ENCODE results near the gene MEST.
"Not testable (repeated sequence)": the region's sequence is repeated elsewhere in the genome, so short reads cannot be mapped to it uniquely, and the experiment has no call there.

The MEST gene

DNA sequence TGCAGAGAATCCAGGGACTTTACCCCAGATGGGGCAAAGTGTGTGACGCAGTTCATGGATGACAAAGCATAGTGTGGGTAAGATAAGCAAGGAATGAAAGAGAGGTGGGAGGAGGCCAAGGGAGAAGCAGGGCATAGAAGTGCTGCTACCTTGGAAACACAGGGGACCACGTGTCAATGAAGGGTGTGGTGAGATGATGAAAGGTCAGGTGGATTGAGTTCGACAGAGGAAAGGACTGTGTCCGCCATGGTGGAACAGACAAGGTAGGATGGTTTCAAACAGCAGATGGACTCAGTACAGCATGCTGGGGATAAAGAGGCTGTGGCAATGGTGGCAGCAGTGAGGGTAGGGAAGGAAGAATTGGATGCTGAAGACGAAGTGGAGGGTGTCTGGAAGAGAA is 32.7 kb downstream of the MEST start:
- DNase-seq (ENCODE audit: low read depth) = no peak

DNA sequence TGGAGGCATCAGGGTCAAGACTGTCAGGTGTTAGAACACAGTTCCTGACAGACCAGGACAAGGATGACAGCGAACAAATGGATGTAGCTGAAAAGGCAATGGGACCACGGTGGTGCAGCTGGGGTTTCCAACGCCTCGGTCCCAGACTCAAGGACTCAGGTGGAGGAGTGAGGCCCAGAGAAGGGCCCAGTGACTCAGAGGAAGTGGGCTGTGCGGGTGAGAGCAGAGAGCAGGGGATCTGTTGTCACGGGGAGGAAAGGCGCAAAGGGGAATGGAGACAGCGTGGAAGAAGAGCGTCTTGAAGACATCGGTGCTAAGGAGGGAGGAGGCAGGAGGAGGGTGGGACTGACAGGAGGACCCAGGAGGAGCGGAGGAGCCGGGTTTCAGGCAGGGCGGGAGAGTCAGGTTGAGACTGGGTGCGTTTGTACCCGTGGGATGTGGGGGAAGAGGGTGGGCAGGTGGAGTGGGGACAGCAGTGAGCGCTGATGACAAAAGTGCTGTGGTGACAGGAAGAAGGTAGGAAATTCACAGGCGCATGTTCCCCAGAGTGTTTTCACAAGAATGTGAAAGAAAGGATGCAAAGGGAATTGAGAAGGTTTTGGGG is 36.0 kb downstream of the MEST start:
- DNase-seq (ENCODE audit: low read depth) = not testable (repeated sequence)

GRCh38 chr7:130529417-130529816 is 37.5 kb downstream of the MEST start:
- DNase-seq (ENCODE audit: low read depth) = no peak

- not testable (repeated sequence) for DNase-seq (ENCODE audit: low read depth)
Observed at GRCh38 chr7:130537894-130538293, 46.0 kb downstream of the MEST start.

DNA sequence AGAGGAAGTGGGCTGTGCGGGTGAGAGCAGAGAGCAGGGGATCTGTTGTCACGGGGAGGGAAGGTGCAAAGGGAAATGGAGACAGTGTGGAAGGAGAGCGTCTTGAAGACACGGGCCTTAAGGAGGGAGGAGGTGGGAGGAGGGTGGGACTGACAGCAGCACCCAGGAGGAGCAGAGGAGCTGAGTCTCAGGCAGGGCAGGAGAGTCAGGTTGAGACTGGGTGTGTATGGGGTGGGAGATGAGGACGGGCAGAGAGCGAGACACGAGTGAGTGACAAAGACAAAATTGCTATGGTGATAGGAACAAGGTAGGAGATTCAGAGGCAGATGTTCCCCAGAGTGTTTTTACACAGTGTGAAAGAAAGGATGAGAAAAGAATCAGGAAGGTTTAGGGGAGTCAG is 49.4 kb downstream of the MEST start:
- DNase-seq (ENCODE audit: low read depth) = not testable (repeated sequence)

GRCh38 chr7:130542297-130542696 is 50.4 kb downstream of the MEST start:
- DNase-seq (ENCODE audit: low read depth) = not testable (repeated sequence)

- no peak for DNase-seq (ENCODE audit: low read depth)
Observed at GRCh38 chr7:130543487-130544010, 51.7 kb downstream of the MEST start.

DNA sequence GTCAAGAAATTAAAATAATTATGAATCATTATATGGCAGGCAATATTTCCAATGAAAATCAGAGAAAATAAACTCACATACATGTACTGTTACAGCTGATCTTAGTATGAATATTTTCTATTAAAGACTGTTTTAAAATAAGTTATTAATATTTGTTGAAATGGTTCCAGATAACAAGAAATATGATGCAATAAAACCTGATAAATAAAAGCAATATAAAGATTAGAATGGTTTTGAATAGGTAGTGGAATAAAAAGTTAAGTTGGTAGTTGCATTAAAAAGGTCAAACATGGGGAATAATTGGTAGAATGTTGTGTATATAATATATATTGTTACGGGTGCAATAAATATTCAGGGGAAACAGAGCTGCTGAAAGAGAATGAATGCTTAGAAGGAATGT is 52.5 kb downstream of the MEST start:
- DNase-seq (ENCODE audit: low read depth) = no peak

DNA sequence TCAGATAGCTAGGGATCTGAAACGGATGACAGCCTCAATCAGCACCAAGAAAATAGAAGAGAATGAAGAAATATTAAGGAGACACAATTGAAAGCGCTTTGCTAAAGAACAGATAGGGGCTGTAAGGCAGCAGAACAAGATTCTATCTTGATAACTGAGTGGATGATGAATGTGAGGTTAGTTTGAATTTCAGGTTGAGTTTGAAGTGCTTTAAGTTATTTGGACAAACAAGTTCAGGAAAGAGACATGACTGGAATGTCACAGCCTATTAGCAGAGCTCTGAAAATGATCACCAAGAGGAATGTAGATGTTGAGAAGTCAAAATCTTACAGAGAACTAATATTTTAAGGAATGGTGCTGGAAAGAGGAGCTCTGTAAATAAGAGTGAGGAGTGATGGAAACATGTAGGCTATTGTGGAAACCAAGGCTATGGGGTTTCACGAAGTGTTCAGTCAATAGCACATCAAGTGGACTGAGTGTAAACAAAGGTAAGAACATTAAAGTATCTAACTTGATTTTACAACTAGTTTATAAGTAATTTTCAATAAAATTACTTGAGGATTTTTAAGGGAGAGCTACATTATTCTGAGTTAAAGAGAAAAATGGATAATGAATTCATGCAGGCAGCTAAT is 61.6 kb downstream of the MEST start:
- DNase-seq (ENCODE audit: low read depth) = no peak

GRCh38 chr7:130554481-130554880 is 62.6 kb downstream of the MEST start:
- DNase-seq (ENCODE audit: low read depth) = no peak

Data from HS-5 (cell line).